Esophagus (tissue), 2 donors: ENCODE results near the gene SLCO3A1. TPM values are rescaled to one million over a fixed set of nuclear protein-coding genes. Genes with fewer than 3 reads are reported as not detected.

Source experiments
- H3K27ac ChIP-seq, 2 donors: one replicate each; pipeline ENCODE4 v1.5.1; 2013; ENCODE audit warnings: low read depth in 2 of 2, mild to moderate bottlenecking in 2 of 2, inconsistent platforms in 1 of 2, low read length in 1 of 2, moderate library complexity in 1 of 2
- H3K27me3 ChIP-seq, 2 donors: one replicate each; pipeline ENCODE4 v1.6.1; 2013; ENCODE audit warnings: low read length in 2 of 2, control low read depth in 1 of 2, mild to moderate bottlenecking in 1 of 2; ENCODE audit not compliant: insufficient read depth in 2 of 2, control insufficient read depth in 1 of 2
- H3K36me3 ChIP-seq, 2 donors: one replicate each; pipeline ENCODE4 v1.6.1; 2013; ENCODE audit warnings: low read length in 1 of 2; ENCODE audit not compliant: control insufficient read depth in 2 of 2, insufficient read depth in 2 of 2
- H3K4me1 ChIP-seq, 2 donors: one replicate each; pipeline ENCODE4 v1.6.1; 2013; ENCODE audit warnings: low read length in 1 of 2; ENCODE audit not compliant: control insufficient read depth in 2 of 2, insufficient read depth in 2 of 2
- H3K4me3 ChIP-seq, 2 donors: one replicate each; pipeline ENCODE4 v1.5.1; 2013; ENCODE audit warnings: low read length in 2 of 2, mild to moderate bottlenecking in 2 of 2, low read depth in 1 of 2, moderate library complexity in 1 of 2
- H3K9me3 ChIP-seq, 2 donors: one replicate each; pipeline ENCODE4 v1.6.1; 2013; ENCODE audit warnings: mild to moderate bottlenecking in 2 of 2, low read depth in 1 of 2, low read length in 1 of 2, moderate library complexity in 1 of 2; ENCODE audit not compliant: control insufficient read depth in 2 of 2, insufficient read depth in 1 of 2
- WGBS, 2 donors: extraction: QIAGEN DNeasy Blood & Tissue Kit; methylation state at CpG; one replicate each; pipeline ENCODE4 v1.1.7; 2013; 5-methylcytosine and 5-hydroxymethylcytosine counted together
- polyA plus RNA-seq, 2 donors: library from polyadenylated mRNA; stranded (reverse); fragments of 200-250 nt; gene quantifications; one replicate each; pipeline ENCODE4 v1.2.3, GENCODE V29; 2013
- donor health status: healthy with polysubstance abuse.
- donor health status: Bipolar disorder and iron deficiency.

Gene SLCO3A1
- polyA plus RNA-seq, 2 donors: 18.2 to 18.5 TPM

DNA sequence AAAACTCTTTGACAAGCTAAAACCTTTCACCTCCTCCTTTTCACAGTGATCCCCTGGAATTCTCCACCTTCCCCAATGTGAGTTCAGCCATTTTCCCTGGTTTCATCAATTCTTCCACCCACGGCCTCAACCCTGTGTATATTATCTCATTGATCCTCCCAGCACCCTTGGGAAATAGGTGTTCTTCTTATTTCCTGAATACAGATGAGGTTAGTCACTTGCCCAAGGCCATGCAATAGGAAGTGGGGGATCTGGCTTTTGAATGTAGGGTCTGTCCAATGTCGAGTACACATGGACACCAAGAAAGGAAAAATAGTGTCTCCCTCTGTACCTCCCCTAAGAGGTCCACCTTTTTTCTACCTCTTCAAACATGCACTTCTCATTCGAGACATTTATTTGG, 277.4 kb downstream of the SLCO3A1 start:
- Histone ChIP-seq H3K9me3 (no peaks in the 10 kb centered on the region), H3K27ac (no peak overlapping the region), H3K27me3 (no peaks in the 10 kb centered on the region), H3K36me3 (peaks cover 10 to 33% of the 10 kb centered on the region in 2 donors), H3K4me1 (no peaks in the 10 kb centered on the region), H3K4me3 (no peak overlapping the region)
- 80 to 85% methylated on average over 3 of the region's 3 CpGs for WGBS, 2 donors

DNA sequence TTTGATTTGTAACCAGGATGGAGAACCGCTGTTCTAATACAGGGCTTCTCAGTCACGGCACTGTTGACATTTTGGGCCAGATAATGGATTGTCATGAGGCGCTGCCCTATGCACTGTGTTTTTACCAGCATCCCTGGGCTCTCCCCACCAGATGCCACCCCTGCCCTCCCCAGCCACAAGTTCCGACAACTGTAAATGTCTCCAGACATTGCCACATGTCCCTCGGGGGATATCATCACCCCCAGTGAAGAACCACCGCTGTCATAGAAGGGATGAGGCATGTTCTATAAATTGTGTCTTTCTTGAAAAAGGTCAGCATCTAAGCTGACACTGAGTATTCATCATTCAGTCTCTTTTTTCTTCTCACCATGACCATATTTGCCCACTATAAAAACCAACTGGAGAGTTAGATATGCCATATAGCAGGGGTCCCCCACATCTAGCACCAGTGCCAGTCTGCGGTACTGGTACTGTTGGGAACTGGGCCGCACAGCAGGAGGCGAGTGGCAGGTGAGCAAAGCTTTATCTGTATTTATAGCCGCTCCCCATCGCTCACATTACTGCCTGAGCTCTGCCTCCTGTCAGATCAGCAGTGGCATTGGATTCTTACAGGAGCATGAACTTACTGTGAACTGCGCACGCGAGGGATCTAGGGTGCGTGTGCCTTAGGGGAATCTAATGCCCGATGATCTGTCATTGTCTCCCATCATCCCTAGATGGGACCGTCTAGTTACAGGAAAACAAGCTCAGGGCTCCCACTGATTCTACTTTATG, 279.7 kb downstream of the SLCO3A1 start:
- Histone ChIP-seq H3K9me3 (no peaks in the 10 kb centered on the region), H3K36me3 (peaks cover 6 to 22% of the 10 kb centered on the region in 2 donors)

DNA sequence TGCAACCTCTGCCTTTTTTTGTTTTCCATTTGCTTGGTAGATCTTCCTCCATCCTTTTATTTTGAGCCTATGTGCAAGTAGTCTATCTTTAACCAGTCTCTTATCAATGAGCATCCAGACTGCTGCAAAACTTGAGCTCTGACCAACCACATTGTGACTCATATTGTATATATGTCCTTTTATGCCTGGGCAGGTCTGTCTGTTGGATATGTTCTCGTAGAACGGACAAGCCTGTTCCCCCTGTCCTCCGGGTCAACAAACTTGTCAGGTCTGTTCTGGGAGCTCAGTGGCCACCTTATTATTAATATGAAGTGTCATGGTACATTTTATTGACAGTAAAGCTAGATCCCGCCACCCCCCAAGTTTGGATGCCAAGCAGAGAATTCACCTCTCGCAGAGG, 287.3 kb downstream of the SLCO3A1 start:
- H3K9me3 ChIP-seq: no peaks in the 10 kb centered on the region
- no peaks in the 10 kb centered on the region for H3K27me3 ChIP-seq
- H3K27ac ChIP-seq: no peak overlapping the region
- no peak overlapping the region for H3K4me3 ChIP-seq
- WGBS, 2 donors: 73 to 74% methylated on average over 5 of the region's 5 CpGs
- H3K4me1 ChIP-seq: no peaks in the 10 kb centered on the region
- H3K36me3 ChIP-seq: no peaks in the 10 kb centered on the region

More for the DNA sequence above, 279.7 kb downstream of the SLCO3A1 start:
- Histone ChIP-seq H3K27me3 (no peaks in the 10 kb centered on the region), H3K27ac (no peak overlapping the region), H3K4me3 (no peak overlapping the region), H3K4me1 (no peaks in the 10 kb centered on the region)
- 94% methylated on average over 17 of the region's 17 CpGs for WGBS, 2 donors

DNA sequence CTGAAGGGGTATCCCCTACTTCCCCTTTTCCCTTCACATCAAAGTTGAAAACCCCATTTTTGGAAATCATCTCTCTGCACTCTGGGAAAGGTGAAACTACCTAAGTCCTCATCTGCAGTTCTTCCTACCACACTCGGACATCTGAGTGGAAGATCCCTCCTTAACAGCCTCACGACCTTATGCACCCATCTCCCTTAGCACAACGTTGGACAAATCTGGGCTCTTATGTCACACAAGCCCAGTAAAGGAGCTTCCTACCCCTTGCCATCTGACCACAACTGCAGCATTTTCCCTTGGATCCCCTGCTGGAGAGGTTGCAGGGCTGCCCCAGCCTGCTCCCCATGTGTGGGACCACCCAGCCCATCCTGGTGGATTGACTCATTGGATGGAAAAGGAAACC, 288.1 kb downstream of the SLCO3A1 start:
- 83 to 89% methylated on average over 3 of the region's 3 CpGs for WGBS, 2 donors
- H3K4me1 ChIP-seq: no peaks in the 10 kb centered on the region
- no peaks in the 10 kb centered on the region for H3K27me3 ChIP-seq
- no peaks in the 10 kb centered on the region for H3K36me3 ChIP-seq
- no peaks in the 10 kb centered on the region for H3K9me3 ChIP-seq
- no peak overlapping the region for H3K4me3 ChIP-seq
- no peak overlapping the region for H3K27ac ChIP-seq

DNA sequence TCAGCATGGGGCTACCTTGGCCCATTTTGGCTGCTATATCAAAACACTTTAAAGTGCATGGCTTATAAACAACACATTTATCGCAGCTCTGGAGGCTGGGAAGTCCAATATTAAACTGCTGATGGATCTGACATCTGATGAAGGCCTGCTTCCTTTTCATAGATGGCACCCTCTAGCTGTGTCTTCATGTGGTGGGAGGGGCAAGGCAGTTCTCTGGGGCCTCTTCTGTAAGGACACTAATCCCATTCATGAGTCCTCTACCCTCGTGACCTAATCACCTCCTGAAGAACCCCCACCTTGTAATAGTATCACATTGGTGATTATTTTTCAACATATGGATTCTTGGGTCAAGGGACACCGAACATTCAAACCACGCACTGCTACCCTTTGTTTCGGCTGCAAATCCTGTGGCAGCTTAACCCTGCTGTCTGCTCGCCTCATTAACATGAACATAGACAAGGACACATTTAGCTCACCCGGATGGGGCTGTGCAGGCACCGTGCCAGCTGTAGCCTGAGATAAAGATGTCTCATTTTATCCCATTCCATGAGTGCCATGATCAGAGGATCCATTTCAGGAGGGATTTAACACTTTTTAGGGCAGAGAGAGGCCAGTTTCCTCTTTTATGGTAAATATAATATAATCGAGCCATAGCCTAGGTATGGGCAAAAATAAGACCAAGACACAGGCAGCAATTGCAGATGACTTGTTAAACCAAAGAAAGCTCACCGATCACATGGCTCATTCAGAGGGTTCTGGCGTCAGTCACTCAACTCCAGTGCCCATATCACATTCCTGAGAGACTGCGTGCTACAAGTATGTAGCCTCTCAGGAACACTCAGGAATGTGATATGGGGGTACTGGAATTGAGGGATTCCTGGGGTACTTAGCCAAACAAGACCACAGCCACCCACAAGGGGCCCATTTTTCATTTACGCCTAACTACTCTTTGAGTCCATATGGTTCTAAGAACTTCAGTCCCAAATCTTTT, 289.0 kb downstream of the SLCO3A1 start:
- no peak overlapping the region for H3K27ac ChIP-seq
- WGBS, 2 donors: 88 to 91% methylated on average over 13 of the region's 13 CpGs
- no peaks in the 10 kb centered on the region for H3K9me3 ChIP-seq

DNA sequence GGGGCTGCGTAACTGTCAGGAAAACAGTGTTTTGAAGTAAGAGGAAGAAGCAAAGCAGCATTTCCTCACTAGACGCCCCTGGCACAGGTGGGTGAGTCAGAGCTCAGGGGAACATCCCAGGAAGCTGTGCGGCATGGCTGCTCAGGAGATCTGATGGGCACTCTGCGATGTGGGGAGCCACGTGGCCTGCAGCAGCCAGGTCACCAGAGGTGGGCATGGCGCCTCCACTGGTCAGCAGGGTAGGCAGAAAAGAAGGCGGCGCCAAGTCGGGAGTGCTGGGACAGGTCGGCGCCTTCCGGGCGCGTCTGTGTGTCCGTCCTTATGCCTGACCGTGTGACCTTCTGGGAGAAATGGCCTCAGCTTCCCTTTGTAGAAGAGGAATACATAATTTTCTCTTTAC, 290.3 kb downstream of the SLCO3A1 start:
- Histone ChIP-seq H3K4me1 (no peaks in the 10 kb centered on the region), H3K4me3 (no peak overlapping the region), H3K27me3 (no peaks in the 10 kb centered on the region), H3K36me3 (peaks cover 2% of the 10 kb centered on the region in 2 donors), H3K27ac (no peak overlapping the region), H3K9me3 (no peaks in the 10 kb centered on the region)
- 94 to 95% methylated on average over 16 of the region's 16 CpGs for WGBS, 2 donors

More for the DNA sequence above, 289.0 kb downstream of the SLCO3A1 start:
- Histone ChIP-seq H3K4me3 (no peak overlapping the region), H3K4me1 (no peaks in the 10 kb centered on the region), H3K27me3 (no peaks in the 10 kb centered on the region), H3K36me3 (peaks cover 2% of the 10 kb centered on the region in 2 donors)

DNA sequence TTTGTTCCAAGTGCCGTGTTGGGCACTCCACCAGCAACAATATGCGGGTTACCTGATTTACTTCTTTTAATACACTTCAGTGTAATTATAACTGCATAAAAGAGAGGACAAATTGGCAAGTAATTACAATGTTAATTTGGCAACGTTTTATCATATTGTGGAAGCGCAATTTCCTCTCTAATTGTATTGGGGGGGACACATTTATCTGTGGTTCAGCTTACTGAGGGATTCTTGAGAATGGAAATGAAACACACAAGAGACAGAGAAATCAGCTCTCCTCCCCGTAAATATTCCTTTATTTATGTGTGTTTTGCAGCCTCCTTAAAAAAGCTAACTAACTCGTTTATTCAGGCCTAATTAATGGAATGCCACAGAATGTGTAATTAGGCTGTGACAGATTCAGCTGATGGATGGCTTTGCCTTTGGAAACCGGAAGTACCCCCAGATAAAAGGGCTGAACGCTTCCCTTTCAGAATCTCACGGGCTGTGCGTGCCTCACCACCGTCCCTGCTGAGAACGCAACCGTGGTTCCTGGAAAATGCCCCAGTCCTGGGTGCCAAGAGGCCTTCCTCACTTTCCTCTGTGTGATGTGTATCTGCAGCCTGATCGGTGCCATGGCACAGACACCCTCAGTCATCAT, 293.1 kb downstream of the SLCO3A1 start:
- Histone ChIP-seq H3K4me3 (no peak overlapping the region), H3K9me3 (no peaks in the 10 kb centered on the region), H3K27me3 (no peaks in the 10 kb centered on the region), H3K27ac (no peak overlapping the region), H3K4me1 (no peaks in the 10 kb centered on the region), H3K36me3 (peaks cover 2 to 7% of the 10 kb centered on the region in 2 donors)
- WGBS, 2 donors: 76 to 81% methylated on average over 14 of the region's 14 CpGs

DNA sequence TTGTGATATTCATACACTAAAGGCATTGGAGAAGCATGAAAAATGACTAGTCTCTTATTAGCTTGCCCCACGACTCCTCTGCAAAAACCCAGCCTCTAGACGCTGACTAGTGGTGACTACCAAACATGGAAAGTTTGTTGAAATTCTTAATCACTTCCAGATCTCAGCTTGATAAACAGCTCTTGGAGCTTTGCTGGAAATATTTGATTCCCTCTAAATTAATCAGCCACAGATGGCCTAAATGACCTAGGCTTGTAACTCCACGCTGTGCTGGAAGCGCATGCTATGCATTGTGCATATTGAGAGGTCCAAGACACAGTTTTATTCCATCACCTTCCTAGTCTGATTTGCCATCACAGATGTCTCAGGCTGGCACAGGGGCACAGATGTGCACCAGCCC, 295.5 kb downstream of the SLCO3A1 start:
- H3K9me3 ChIP-seq: no peaks in the 10 kb centered on the region
- 73 to 79% methylated on average over 4 of the region's 4 CpGs for WGBS, 2 donors

DNA sequence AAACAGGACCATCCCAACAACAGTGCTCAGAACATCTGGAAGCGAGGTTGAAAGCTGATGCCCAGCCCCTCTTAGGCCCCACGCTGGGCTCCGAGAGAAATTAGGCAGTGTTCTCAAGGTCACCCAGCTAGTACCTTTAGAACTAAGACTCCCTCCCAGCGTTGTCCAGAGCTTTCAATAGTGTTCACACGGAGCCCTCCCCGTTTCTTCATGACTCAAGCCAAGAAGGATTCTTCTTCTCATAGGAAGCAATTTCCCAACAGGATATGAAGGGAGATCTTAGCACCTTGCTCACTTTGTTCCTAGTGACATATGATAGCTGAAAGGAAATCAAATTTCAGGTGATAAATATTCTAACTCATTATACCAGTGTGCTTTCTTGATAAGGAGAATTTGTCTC, 296.0 kb downstream of the SLCO3A1 start:
- H3K36me3 ChIP-seq: peaks cover 2 to 7% of the 10 kb centered on the region in 2 donors
- H3K4me1 ChIP-seq: no peaks in the 10 kb centered on the region
- H3K9me3 ChIP-seq: no peaks in the 10 kb centered on the region
- H3K4me3 ChIP-seq: no peak overlapping the region
- WGBS, 2 donors: 80 to 84% methylated on average over 6 of the region's 6 CpGs
- H3K27me3 ChIP-seq: no peaks in the 10 kb centered on the region
- H3K27ac ChIP-seq: no peak overlapping the region

More for the DNA sequence above, 295.5 kb downstream of the SLCO3A1 start:
- Histone ChIP-seq H3K4me3 (no peak overlapping the region), H3K4me1 (no peaks in the 10 kb centered on the region), H3K27me3 (no peaks in the 10 kb centered on the region), H3K36me3 (peaks cover 2 to 7% of the 10 kb centered on the region in 2 donors), H3K27ac (no peak overlapping the region)
